Ectodermal cell (in vitro differentiated cells): Measurements from ENCODE around the gene WDR49. TPM values are rescaled to one million over a fixed set of nuclear protein-coding genes. Genes with fewer than 3 reads are reported as not detected.

Experiments used
- H3K27ac ChIP-seq: 2 replicates; pipeline ENCODE4 v1.7.0; 2013; ENCODE audit warnings: mild to moderate bottlenecking, low read depth, low read length; ENCODE audit not compliant: insufficient read depth, poor library complexity, severe bottlenecking
- H3K27me3 ChIP-seq: 2 replicates; pipeline ENCODE4 v1.7.0; 2013; ENCODE audit warnings: mild to moderate bottlenecking, low read length; ENCODE audit not compliant: insufficient read depth, control insufficient read depth, poor library complexity, severe bottlenecking
- H3K36me3 ChIP-seq: one replicate; pipeline ENCODE4 v1.7.0; 2013; ENCODE audit warnings: low read length; ENCODE audit not compliant: control insufficient read depth, insufficient read depth
- H3K4me1 ChIP-seq: one replicate; pipeline ENCODE4 v1.7.0; 2013; ENCODE audit warnings: low read length; ENCODE audit not compliant: control insufficient read depth, insufficient read depth
- H3K4me3 ChIP-seq: 2 replicates; pipeline ENCODE4 v1.7.0; 2013; ENCODE audit warnings: low read depth, low read length, control low read depth; ENCODE audit not compliant: insufficient read depth
- H3K9me3 ChIP-seq: 2 replicates; pipeline ENCODE4 v1.7.0; 2013; ENCODE audit warnings: mild to moderate bottlenecking, low read length, moderate library complexity; ENCODE audit not compliant: control insufficient read depth
- WGBS, 2 experiments: methylation state at CpG; one replicate each; pipeline ENCODE4 v1.1.7; 2013; ENCODE audit warnings: missing lambda C conversion rate in 2 of 2; 5-methylcytosine and 5-hydroxymethylcytosine counted together
- polyA plus RNA-seq, 4 experiments: library from polyadenylated mRNA; stranded (reverse); fragments of 50-300 nt; gene quantifications; one replicate each; pipeline ENCODE4 v1.2.3, GENCODE V29; 2013

The WDR49 gene
- 0.35 TPM for polyA plus RNA-seq (2013, experiment 1 of 4)
- polyA plus RNA-seq (2013, experiment 2 of 4), result 0.16 TPM
- polyA plus RNA-seq (2013, experiment 3 of 4), result 0.16 TPM
- polyA plus RNA-seq (2013, experiment 4 of 4), result 0.57 TPM

- Histone ChIP-seq H3K27me3 (no peaks in the 10 kb centered on the region), H3K27ac (peak within 1 kb of the TSS; percentile 2), H3K9me3 (no peaks in the 10 kb centered on the region), H3K4me3 (no peak within 1 kb of the TSS), H3K36me3 (no peaks in the 10 kb centered on the region), H3K4me1 (peaks cover 3% of the 10 kb centered on the region)
- WGBS, 2 experiments, result no CpG with 5 or more reads among the region's 1 CpG
Measured at GRCh38 chr3:167653760-167654159, at the start of gene WDR49. Gene WDR49 (minus strand): TSS chr3:167653942. CDS start chr3:167653425, 517 bp downstream.

GRCh38 chr3:167700926-167701325, 47.2 kb upstream of the WDR49 start:
- Histone ChIP-seq H3K4me1 (no peaks in the 10 kb centered on the region), H3K27me3 (no peaks in the 10 kb centered on the region), H3K36me3 (peaks cover 3% of the 10 kb centered on the region), H3K4me3 (no peak overlapping the region), H3K27ac (no peak overlapping the region), H3K9me3 (no peaks in the 10 kb centered on the region)
- WGBS, 2 experiments, result 100% methylated on average over 2 of the region's 2 CpGs; no CpG with 5 or more reads in 1 of the 2 experiments

GRCh38 chr3:167700046-167700445, 46.3 kb upstream of the WDR49 start:
- WGBS, 2 experiments, result 90 to 94% methylated on average over 3 to 4 of the region's 4 CpGs
- H3K36me3 ChIP-seq, result peaks cover 3% of the 10 kb centered on the region

GRCh38 chr3:167694121-167694520, 40.4 kb upstream of the WDR49 start:
- Histone ChIP-seq H3K4me3 (no peak overlapping the region), H3K4me1 (no peaks in the 10 kb centered on the region), H3K27ac (no peak overlapping the region), H3K27me3 (no peaks in the 10 kb centered on the region), H3K36me3 (peaks cover 7% of the 10 kb centered on the region), H3K9me3 (no peaks in the 10 kb centered on the region)
- WGBS, 2 experiments, result 87 to 98% methylated on average over 2 of the region's 2 CpGs

More at GRCh38 chr3:167700046-167700445, 46.3 kb upstream of the WDR49 start:
- no peak overlapping the region for H3K4me3 ChIP-seq
- no peaks in the 10 kb centered on the region for H3K4me1 ChIP-seq
- H3K27me3 ChIP-seq, result no peaks in the 10 kb centered on the region
- no peaks in the 10 kb centered on the region for H3K9me3 ChIP-seq
- no peak overlapping the region for H3K27ac ChIP-seq

GRCh38 chr3:167691366-167691765, 37.6 kb upstream of the WDR49 start:
- Histone ChIP-seq H3K27me3 (no peaks in the 10 kb centered on the region), H3K9me3 (no peaks in the 10 kb centered on the region), H3K4me1 (no peaks in the 10 kb centered on the region), H3K36me3 (peaks cover 5% of the 10 kb centered on the region), H3K27ac (no peak overlapping the region), H3K4me3 (no peak overlapping the region)
- WGBS, 2 experiments, result 92 to 93% methylated on average over 3 of the region's 3 CpGs

- Histone ChIP-seq H3K4me3 (no peak overlapping the region), H3K4me1 (no peaks in the 10 kb centered on the region), H3K27ac (no peak overlapping the region), H3K9me3 (no peaks in the 10 kb centered on the region), H3K36me3 (no peaks in the 10 kb centered on the region), H3K27me3 (no peaks in the 10 kb centered on the region)
Measured at GRCh38 chr3:167684388-167684993, 30.7 kb upstream of the WDR49 start.

- Histone ChIP-seq H3K27me3 (no peaks in the 10 kb centered on the region), H3K9me3 (no peaks in the 10 kb centered on the region), H3K4me1 (no peaks in the 10 kb centered on the region), H3K4me3 (no peak overlapping the region), H3K27ac (no peak overlapping the region), H3K36me3 (peaks cover 14% of the 10 kb centered on the region)
- 100% methylated on average over 2 of the region's 4 CpGs; no CpG with 5 or more reads in 1 of the 2 experiments for WGBS, 2 experiments
Measured at GRCh38 chr3:167679526-167679925, 25.8 kb upstream of the WDR49 start.

GRCh38 chr3:167675848-167676247, 22.1 kb upstream of the WDR49 start:
- H3K9me3 ChIP-seq, result no peaks in the 10 kb centered on the region
- no peaks in the 10 kb centered on the region for H3K27me3 ChIP-seq
- no peak overlapping the region for H3K27ac ChIP-seq
- WGBS, 2 experiments, result 82 to 100% methylated on average over 1 of the region's 1 CpG
- H3K4me3 ChIP-seq, result no peak overlapping the region
- no peaks in the 10 kb centered on the region for H3K4me1 ChIP-seq
- peaks cover 14% of the 10 kb centered on the region for H3K36me3 ChIP-seq

GRCh38 chr3:167673221-167673620, 19.5 kb upstream of the WDR49 start:
- WGBS, 2 experiments, result 96 to 100% methylated on average over 1 of the region's 1 CpG
- H3K9me3 ChIP-seq, result no peaks in the 10 kb centered on the region
- H3K36me3 ChIP-seq, result peaks cover 14% of the 10 kb centered on the region
- no peak overlapping the region for H3K4me3 ChIP-seq
- H3K27me3 ChIP-seq, result no peaks in the 10 kb centered on the region
- no peaks in the 10 kb centered on the region for H3K4me1 ChIP-seq
- H3K27ac ChIP-seq, result no peak overlapping the region

GRCh38 chr3:167671878-167672427, 18.2 kb upstream of the WDR49 start:
- WGBS, 2 experiments, result 85 to 91% methylated on average over 4 of the region's 4 CpGs
- no peaks in the 10 kb centered on the region for H3K27me3 ChIP-seq
- H3K9me3 ChIP-seq, result no peaks in the 10 kb centered on the region
- no peak overlapping the region for H3K4me3 ChIP-seq
- H3K4me1 ChIP-seq, result no peaks in the 10 kb centered on the region
- peaks cover 14% of the 10 kb centered on the region for H3K36me3 ChIP-seq
- no peak overlapping the region for H3K27ac ChIP-seq
